GM18858 (cell line): ENCODE measurements around the gene MDGA2.

Experiments
- ATAC-seq: cut with Tn5 transposase; IDR thresholded peaks from one replicate; pipeline ENCODE4 v1.9.1; 2021; ENCODE audit not compliant: unreplicated experiment

Gene MDGA2

GRCh38 chr14:47490766-47491165 is 184.6 kb downstream of the MDGA2 start:
- ATAC-seq: no peak

GRCh38 chr14:47490353-47490752 is 185.1 kb downstream of the MDGA2 start:
- ATAC-seq: no peak

GRCh38 chr14:47485421-47485820 is 190.0 kb downstream of the MDGA2 start:
- no peak for ATAC-seq

- no peak for ATAC-seq
Observed at GRCh38 chr14:47483449-47483848, 192.0 kb downstream of the MDGA2 start.

- no peak for ATAC-seq
Observed at GRCh38 chr14:47471075-47471474, 204.3 kb downstream of the MDGA2 start.

- no peak for ATAC-seq
Observed at GRCh38 chr14:47466916-47467315, 208.5 kb downstream of the MDGA2 start.

- no peak for ATAC-seq
Observed at GRCh38 chr14:47454025-47454424, 221.4 kb downstream of the MDGA2 start.

- ATAC-seq: no peak
Observed at GRCh38 chr14:47447076-47447475, 228.3 kb downstream of the MDGA2 start.

- ATAC-seq: no peak
Observed at GRCh38 chr14:47442211-47442610, 233.2 kb downstream of the MDGA2 start.

GRCh38 chr14:47439953-47440352 is 235.5 kb downstream of the MDGA2 start:
- no peak for ATAC-seq

- ATAC-seq: no peak
Observed at GRCh38 chr14:47438650-47439140, 236.7 kb downstream of the MDGA2 start.

GRCh38 chr14:47435331-47435965 is 240.0 kb downstream of the MDGA2 start:
- no peak for ATAC-seq

- no peak for ATAC-seq
Observed at GRCh38 chr14:47427629-47428028, 247.8 kb downstream of the MDGA2 start.

- no peak for ATAC-seq
Observed at GRCh38 chr14:47425302-47425701, 250.1 kb downstream of the MDGA2 start.

GRCh38 chr14:47422191-47422590 is 253.2 kb downstream of the MDGA2 start:
- no peak for ATAC-seq

GRCh38 chr14:47411523-47411922 is 263.9 kb downstream of the MDGA2 start:
- ATAC-seq: no peak

GRCh38 chr14:47392326-47392725 is 283.1 kb downstream of the MDGA2 start:
- no peak for ATAC-seq

GRCh38 chr14:47390831-47391504 is 284.4 kb downstream of the MDGA2 start:
- no peak for ATAC-seq

- ATAC-seq: no peak
Observed at GRCh38 chr14:47389535-47389934, 285.9 kb downstream of the MDGA2 start.

GRCh38 chr14:47366006-47366405 is 309.4 kb downstream of the MDGA2 start:
- no peak for ATAC-seq

- no peak for ATAC-seq
Observed at GRCh38 chr14:47365233-47365632, 310.2 kb downstream of the MDGA2 start.

- ATAC-seq: no peak
Observed at GRCh38 chr14:47353186-47353585, 322.2 kb downstream of the MDGA2 start.

GRCh38 chr14:47346849-47347248 is 328.6 kb downstream of the MDGA2 start:
- peak; percentile 56 for ATAC-seq
